Fibroblast of lung (primary cell): Measurements from ENCODE around the gene ITIH4.

ENCODE experiments used
- CTCF ChIP-seq, 2 donors: IDR thresholded peaks in 1 of 2; conservative IDR thresholded peaks in 1 of 2; 1 replicate in 1 of 2; 2 replicates in 1 of 2; pipeline ENCODE4 v1.5.1; 2011 to 2012; ENCODE audit warnings: low read length in 2 of 2, control low read depth in 1 of 2, inconsistent platforms in 1 of 2, low read depth in 1 of 2, mild to moderate bottlenecking in 1 of 2
- EZH2 ChIP-seq: IDR thresholded peaks from 2 replicates; pipeline ENCODE4 v1.5.1; 2012; ENCODE audit warnings: low read length, control low read depth, mild to moderate bottlenecking; ENCODE audit errors: missing control alignments

DNA sequence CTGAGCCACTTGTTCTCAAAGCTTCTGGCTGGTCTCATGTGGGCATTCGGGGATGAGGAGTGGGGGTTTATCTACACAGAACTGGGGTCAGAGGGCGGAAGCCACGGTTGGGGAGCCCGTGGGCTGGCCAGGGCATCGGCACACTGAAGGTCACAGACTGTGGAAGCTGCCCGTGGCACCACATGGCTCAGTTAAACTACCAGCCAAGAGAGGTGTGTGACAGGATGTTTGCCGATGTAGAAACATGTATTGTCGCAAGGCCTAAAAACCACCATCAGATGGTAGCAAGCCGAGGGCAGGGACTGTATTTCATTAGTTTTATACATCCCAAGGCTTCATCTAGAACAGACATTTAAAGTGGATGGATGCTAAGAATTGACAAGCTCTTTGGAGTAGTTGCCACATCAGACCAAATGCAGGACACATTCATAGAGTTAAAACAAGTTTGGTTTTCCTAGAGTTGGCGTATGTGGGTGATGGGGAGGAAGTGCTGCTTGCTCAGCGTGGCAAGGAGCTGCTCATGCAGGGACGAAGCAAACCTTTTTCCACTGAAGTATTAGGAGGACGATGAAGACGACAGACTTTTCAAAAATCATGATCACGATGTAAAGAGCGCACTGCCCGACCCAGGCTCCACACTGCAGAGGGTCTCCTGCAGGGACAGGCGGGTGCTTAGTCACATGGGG, 14.0 kb upstream of the ITIH4 start:
- TF ChIP-seq EZH2: no peak
- TF ChIP-seq CTCF (conservative IDR thresholded peaks at IDR 0.05 in 1 of 2, IDR thresholded peaks at IDR 0.05 in 1 of 2; ENCODE audit: low read depth in 1 of 2, low read length in 2 of 2): no peak
